Stimulated activated CD8-positive, alpha-beta memory T cell treated with anti-CD3 and anti-CD28 coated beads, Interleukin-4, amount 100 ng/mL, for 24 hours (primary cell): Measurements from ENCODE around the gene EMX1.
"Not testable (repeated sequence)": the region's sequence is repeated elsewhere in the genome, so short reads cannot be mapped to it uniquely, and the experiment has no call there.

Source experiments
- DNase-seq: peaks from one replicate; pipeline ENCODE4 v3.0.0-alpha.2; 2020; ENCODE audit warnings: low read depth

EMX1 gene

DNA sequence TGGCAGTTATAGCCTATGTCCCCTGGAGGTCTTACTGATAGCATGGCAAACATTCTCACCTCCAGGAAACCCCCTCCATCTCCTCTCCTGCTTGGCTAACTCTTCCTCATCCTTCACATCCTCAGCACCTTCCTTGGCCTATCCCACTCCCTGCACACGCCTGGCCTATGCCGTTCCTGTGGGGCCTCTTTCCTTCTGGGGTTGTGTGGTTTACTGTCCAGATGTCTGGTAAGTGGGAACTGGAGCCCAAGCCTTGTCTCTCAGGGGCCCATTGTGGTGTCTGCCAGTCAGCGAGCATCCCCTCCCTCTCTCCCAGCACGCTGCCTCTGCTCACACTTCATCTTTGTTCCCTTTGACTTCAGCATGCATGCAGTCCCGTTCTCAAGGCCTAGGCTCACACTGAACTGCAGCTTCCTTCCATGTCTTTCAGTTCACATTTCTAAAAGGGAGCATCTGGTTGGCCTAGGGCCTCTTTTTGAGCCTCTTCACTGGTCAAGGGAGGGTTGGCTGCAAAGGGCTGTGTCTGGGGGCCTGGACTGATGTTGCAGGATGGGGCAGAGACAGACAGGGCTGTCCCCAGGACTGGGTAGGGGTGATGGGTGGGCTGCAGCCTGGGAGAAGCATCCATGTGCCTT is 17.0 kb upstream of the EMX1 start:
- DNase-seq: no peak

DNA sequence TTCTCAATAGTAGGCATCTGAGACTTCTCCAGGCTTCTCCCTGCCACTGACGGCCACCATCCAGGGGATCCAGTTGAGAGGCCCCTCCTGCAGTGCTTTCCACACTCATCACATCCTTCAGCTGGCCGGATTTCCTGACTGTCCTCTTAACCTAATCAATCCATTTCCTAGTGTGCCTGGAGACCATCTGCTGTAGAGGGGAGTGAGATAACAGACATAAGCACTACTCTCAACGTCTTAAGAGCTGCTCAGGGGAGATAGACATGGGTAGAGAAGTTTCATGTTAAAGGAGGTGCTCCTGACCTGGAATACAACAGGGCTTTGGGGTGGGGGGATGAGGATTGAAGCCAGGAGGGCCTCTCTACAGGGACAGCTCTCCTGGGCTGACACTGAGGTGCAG is 15.9 kb upstream of the EMX1 start:
- DNase-seq: no peak

DNA sequence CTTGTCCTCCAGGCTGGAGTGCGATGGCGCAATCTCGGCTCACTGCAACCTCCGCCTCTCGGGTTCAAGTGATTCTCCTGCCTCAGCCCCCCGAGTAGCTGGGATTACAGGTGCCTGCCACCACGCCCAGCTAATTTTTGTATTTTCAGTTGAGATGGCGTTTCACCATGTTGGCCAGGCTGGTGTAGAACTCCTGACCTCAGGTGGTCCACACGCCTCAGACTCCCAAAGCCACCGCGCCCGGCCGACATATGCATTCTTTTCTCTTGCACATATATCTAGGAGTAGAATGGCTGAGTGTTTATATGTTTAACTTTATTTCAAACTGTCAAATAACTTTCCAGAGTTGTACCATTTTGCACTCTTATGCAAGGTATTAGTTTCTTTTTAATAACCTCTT is 9.9 kb upstream of the EMX1 start:
- not testable (repeated sequence) for DNase-seq

DNA sequence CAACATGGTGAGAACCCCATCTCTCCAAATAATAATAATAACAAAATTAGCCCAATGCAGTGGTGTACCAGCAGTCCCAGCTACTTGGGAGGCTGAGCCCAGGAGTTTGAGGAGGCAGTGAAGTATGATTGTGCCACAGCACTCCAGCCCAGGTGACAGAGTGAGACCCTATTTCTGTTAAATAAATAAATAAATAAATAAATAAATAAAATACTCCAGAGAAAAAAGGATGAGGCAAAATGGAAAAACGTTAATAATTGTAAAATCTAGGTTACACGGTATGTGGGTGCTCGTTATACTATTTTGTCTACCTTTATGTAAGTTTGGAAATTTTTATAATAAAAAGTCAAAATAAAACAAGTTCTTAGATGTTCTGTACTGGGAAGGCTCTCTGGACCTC is 8.6 kb upstream of the EMX1 start:
- no peak for DNase-seq

DNA sequence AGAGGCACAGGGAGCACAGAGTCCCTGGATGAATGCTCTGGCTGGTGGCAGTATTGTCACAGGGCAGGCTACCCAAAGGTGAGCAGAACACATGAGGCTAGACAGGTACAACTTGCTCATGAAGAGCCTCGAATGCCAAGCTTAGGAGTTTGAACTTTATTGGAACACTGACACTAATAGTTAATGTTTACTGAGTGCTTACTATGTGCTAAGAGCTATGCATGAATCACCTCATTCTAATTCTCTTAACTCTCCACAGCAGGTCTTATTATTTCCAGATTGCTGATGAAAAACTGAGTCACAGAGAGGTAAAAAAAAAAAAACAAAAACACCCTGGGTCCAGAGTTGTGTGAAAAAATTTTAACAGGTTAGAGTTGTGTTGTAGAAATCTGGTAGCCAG is 6.1 kb upstream of the EMX1 start:
- no peak for DNase-seq

DNA sequence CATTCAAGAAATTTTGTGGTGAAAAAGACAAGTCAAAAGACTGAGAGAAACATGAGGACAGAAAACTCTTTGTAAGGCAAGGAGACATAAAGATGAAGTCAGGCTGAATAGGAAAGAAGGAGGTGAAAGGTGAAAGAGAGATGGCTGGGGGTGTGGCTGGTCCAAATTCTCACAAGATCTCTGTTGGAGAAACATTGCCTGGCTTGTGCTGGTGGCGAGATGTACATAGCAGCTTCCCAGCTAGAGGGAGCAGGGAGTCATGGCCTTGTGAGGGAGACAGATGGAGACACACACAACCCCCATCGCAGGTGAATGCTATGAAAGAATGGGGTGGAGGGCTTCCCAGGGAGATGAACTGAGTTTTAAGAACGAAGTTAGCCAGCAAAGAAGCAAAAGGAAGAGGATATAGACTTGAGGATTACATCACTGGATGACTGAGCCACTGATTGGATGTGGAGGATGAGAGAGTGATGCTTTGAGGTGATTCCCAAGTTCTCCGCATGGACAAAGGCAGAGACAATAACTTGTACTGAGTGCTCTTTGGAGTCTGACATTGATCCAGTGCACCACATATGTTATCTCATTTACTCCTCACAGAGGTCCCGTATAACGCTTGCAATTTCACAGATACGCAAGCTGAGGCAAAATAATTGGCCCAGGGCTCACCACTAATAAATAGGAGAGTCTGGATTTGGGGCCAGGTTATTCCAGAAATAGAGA is 3.7 kb upstream of the EMX1 start:
- DNase-seq: no peak

DNA sequence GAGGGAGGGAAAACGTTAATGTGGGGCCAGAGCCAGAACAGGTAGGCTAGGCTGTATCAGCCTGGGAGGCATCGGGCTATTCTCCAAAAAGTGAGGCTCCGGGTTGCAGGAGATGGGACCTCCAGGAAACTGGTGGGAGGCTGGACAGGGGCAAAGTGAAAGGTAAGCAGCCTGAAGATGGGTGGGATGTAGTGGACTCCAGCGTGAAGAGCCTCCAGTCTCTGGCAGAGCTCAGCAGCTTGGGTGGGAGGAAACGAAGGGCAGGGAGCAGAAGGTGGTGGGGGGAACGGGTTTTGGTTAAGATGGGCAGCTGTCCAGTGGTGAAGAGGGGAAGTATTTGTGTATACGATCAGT is 3.1 kb upstream of the EMX1 start:
- no peak for DNase-seq

DNA sequence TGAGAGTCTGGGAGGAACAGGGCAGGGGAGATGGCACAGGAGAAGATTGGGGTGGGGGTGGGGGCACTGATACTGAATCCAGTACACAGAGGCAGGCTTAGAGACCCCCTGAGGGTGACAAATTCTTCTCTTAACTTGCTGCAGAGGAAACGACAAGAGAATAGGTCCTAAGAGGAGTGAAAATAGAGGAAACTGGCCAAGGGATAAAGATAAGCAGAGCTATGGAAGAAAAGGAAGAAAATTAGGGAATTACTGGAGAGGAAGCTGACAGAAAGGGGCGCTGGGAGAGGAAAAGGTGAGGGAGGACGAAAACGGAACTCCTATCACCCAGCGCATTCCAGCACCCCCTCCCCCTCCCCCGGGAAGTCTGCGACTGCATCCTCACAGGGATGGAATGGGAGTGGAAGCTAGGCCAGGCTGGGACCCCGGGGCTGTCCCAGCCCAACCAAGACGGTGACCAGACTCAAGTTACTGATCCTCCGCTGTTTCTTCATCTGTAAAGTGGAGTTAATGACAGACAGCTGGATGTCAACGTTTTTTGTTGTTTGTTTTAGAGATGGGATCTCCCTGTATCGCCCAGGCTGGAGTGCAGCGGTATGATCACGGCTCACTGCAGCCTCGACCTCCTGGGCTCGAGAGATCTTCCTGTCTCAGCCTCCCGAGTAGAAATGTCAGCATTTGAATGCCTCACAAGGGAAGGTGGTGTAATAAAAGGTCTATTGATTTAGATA is 2.6 kb upstream of the EMX1 start:
- DNase-seq: no peak

DNA sequence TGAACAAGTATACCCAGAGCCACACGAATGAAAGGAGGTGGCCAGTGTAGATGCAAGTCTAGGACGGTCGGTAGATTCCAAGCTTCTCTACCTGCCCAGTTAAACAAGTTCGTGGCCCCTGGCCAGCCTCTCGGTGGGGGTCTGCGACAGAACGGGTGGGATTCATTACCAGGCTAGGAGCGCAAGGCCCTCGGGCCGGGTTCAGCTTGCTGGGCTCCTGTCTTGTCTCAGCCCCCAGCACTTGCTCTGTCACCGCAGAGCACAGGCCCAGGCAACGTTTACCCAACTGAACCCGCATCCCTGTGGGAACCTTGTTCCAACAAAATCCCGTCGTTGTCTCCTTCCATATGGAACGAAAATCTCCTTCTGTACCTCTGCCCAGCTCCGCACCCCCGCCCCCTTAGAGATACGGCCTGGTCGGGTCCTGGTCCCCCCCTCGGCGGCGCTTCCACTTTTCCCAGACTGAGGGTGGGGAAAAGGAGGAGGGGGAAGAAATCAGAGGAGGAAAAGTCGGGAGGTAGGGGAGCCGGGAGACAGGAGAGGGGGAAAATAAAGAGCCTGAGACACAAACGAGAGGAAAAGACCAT is 1.9 kb upstream of the EMX1 start:
- no peak for DNase-seq

DNA sequence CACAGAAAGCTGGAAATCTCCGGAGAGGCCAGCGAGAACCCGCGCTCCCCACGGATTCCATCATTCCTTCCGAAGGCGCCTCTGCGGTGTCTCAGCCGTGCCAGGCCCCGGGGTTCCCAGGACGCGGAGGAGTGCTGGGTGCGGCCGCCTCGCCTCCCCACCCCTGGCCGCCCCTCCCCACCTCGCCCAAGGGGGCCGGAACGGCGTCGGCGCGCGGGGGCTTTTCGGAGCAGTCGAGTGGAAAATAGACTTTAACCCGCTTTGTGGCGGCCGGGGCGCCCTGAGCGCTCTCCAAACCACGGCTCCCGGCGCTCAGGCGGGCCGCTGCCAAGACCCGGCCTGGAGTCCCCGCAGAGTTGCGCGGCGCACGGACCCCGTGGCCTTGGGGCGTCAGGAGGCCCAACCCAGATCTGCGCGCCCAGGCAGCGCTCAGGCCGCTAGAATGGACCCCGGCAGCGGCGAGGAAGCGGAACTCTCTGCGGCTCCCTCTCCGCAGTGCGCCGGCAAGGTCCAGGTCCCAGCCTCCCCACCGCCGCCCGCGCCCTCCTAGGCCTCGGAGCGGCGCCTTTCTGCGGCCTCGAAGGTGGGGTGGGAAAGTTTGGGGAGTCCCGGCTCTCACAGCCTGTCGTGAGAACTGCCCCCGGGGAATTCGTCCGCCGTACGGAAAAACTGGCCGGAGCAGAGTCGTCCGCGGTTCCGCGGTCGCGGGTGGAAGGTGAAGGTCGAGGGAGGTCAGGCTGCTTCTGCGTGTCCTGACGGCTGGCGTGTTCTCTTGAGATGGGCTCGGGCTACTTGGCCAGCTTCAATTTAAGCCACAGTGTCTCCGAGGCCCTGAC is 1.2 kb upstream of the EMX1 start:
- no peak for DNase-seq

DNA sequence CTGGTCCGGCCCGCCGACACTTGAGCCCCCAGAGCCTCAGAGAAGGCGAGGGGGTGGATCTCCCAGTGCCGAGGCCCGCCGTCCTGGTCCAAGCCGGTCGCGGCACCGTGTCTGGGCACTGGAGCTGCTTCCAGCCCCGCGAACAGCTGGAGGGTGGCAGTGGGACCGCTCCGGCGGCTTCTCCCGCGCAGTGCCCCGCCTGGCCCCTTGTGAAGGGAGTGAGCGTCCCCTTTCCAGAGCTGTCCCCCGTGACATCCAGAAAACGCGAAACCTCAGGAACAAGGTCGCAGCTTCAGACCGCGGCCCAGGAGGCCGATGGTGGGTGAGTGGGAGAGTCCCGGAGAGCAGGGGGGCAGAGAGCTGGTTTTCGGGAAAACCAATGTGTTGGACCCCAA is 579 bp upstream of the EMX1 start:
- no peak for DNase-seq

DNA sequence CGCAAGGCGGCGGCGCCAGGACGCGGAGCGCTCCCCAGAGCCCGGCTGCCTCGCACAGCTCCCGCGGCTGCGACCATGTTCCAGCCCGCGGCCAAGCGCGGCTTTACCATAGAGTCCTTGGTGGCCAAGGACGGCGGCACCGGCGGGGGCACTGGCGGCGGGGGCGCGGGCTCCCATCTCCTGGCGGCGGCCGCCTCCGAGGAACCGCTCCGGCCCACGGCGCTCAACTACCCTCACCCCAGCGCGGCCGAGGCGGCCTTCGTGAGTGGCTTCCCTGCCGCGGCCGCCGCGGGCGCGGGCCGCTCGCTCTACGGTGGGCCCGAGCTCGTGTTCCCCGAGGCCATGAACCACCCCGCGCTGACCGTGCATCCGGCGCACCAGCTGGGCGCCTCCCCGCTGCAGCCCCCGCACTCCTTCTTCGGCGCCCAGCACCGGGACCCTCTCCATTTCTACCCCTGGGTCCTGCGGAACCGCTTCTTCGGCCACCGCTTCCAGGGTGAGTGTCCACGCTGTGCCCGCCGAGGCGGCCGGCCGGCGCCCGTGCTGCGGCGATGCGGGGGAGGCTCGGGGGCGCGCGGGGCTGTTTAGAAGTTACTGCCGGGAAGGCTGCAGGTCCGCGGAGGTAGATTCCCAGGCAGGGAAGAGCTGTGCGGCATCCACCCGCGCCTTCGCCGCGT is 696 bp downstream of the EMX1 start:
- no peak for DNase-seq

DNA sequence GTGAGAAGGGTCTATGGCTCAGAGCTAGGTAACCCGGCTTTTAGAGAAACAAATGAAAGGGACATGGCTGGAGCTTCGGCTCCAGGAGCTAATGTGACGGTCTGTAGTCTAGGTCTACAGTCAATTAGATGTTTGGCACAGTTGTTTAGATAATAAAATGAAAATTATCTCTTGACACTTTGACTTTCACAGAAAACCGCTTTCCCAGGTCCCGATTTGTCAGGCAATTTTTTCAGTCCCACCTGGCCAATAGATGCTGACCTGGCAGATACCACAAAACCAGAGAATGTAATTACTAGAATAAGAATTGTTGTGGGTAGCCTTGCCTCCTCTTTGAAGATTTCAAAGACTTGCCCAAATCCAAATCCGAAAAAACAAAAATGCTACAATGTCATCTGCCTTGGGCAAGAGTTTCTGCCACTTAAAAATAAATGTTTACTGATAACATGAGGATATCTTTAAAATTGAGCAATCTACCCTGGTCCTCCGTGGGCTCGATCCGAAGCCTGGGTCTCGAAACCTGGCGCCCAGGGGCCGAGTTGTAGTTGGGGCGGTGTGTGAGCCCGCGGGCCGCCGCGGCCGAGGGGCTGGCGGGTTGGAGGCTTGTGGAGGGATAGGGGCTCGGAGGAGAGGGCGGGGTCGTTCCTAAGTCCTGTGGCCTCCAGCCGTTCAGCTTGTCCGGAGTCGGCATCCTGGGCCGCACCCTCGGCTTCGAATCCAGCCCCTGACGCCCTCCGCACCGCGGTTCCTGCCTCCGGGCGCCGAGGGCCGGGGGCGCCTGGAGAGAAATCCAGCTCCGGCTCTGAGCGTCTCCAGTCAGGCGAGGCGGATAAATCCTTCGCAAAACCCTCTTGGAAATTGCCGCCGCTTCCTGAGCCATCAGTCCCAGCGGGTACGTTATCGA is 2.3 kb downstream of the EMX1 start:
- no peak for DNase-seq

DNA sequence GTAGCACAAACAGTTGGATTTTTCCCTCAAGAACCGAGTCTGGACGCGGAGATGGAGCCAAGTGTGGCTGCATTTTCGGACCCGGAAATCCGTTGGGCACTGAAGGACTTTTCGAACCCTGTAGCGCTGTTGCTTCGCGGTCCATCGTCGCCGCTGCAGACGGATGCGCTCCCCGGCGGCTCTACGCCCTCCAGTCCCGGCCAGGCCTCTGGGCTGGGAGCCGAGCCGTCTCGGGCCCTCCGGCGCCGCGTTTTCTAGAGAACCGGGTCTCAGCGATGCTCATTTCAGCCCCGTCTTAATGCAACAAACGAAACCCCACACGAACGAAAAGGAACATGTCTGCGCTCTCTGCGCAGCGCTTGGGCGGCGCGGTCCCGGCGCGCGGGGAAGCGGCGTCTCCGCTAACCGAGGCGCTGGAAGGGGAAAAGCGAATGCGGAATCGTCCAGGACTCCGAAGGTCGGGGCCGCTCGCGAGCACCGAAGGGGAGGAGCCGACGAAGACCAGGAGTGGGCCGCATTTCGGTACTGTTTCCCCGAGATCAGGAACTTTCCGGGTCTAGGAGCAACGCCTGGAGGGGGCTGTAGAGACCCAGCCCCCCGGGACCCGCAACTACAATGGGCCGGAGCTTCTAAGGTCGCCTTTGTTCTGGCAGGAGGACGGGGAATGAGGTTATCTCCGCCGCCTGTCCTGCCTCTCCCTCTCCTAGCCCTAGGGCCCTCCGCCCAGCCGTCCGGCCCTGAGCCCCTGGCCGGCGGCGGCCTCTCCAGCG is 3.2 kb downstream of the EMX1 start:
- peak; percentile 21 for DNase-seq

DNA sequence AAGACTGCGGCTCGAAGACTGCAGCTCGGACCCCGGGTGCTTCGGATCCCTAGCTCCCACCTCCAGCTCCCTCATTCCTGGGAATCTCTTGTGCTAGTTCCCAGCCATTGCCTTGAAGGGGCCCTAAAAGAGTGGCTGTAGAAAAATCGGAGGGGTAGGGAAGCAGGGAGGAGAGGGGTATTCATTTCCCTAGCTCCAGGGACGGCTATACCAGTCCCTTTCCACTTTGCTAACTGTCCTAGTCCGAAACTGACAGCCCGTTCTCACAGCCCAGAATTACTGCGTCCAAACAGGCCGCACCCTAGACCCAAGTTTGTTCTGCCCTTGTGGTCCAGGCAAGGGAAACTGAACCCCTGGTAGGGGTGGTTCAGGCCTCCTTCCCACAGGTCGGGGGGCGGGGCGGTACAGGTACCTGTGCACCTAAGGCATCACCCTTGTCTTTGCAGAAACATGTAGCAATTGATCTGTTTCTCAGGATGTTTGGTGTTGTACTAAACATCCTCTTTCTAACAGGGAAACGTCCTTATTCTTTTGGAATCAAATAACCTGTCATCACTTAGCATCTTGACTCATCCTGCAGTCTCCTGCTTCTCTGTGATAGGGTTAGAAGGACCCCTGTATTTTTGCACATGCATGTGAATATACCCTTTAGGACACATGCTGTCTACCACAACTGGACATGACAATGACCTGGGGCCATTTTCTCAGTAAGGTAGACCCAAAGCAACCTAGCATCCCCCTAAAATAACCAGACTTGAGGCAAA is 4.0 kb downstream of the EMX1 start:
- no peak for DNase-seq

DNA sequence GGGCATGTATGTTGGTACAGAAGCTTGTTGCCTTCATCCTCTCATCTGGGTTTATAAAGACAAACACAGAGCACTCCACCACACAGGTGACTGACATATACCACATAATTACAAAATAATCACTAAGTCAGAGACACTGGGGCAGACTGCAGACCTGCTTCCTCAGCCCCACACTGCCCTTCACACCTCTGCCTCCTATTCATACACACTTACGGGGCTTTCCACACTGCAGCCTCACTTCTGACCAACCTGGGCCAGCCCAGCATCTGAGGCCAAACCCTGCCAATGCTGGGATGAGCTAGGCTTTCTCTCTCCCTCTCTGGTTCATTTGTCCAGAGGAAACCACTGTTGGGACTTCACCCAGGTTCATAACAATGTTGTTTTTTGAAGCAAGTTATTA is 4.5 kb downstream of the EMX1 start:
- DNase-seq: no peak

DNA sequence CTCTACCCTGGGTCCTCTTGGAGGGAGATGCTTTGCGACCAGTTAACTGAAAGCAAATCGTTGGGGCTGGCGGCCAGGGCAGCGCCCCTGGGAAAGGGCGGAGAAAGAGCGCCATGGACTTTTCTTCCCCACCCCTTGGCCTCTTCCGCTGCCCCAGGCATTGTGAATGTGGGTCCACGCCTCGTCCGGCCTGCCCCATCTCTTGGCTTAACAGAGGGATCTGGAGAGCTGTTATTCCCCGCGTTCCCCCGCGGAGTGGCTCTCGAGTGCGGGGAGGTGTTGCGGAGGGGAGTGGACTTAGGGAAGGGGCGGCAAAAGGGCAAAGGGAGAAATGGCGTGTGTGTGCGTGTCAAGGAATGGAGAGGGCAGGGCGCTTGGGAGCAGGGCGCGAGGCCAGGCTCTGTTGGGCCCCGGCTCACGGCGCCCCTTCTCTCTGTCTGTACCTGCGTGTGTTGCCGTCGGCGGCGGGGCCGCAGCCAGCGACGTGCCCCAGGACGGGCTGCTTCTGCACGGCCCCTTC is 6.6 kb downstream of the EMX1 start:
- no peak for DNase-seq

DNA sequence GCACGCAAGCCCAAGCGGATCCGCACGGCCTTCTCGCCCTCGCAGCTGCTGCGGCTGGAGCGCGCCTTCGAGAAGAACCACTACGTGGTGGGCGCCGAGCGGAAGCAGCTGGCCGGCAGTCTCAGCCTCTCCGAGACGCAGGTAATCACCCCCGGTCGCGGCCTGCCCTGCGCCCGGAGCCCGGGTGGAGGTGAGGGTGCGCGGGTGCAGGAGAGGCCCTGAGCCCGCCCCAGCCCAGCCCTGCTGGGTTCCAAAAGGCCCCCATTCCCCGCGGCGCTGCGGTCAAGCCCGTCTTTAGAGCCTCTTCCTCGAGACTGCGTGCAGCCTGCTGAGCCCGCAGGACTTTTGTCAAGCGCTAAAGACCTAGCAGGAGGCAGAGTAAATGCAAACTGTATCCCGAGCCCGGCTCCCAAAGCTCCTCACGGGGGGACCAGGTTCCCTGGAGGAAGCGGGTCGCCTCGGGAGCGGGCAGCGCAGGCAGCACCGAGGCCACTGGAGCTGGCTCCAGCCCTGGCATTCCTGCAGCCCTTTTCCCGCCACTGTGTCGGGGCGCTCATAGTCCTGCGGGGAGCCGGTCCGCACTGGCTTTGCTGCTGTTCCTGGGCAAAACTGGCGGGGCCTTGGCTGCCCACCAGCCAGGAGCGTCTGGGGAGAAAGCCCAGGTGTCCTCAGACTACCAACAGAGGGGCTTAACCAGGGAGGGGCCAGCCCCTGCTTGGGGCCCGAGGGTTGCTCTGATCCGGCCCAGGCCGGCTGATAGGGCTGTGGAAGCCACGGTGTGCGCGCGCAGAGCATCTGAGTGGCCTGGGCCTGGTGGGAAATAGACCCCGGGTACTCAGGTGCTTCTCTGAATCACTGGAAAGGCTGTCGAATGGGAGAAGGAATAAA is 7.3 kb downstream of the EMX1 start:
- DNase-seq: no peak
